ENCODE data around the gene TSPAN14.

DNA sequence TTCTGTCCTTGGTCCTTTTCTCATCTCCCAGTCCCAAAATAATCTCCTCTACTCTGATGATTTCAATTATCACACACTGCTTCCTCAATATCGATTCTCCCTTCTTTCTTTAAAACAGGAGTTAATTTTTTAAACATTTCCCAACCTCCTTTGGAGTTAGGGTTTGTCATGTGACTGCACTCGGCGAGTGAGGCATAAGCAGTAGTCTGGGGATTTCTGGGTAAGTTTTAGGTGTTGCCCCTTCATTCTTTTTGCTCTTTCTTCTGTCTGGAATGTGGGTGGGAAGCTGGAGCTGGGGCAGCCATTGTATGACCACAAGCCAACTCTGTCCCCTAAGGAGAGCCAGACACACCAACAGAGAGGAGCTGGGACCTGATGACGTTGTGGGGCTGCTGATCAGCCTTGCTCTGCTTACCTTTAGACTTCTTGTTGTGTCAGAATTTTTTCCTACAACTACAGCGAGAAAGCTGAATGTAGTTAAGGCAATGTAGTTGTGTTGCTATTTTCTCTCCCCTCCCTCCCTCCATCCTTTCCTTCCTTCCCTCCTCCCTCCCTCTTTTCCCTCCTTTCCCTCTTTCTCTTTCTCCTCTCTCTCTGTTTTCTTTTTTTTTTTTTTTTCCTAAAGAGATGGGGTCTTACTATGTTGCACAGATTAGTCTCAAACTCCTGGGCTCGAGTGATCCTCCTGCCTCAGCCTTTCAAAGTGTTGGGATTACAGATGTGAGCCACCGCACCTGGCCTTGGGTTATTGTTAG lies 6.5 kb upstream of the TSPAN14 start:
- TF ChIP-seq, protein P1, sequence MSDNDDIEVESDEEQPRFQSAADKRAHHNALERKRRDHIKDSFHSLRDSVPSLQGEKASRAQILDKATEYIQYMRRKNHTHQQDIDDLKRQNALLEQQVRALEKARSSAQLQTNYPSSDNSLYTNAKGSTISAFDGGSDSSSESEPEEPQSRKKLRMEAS (IDR thresholded peaks at IDR 0.05): no peak
- TF ChIP-seq, protein P2, sequence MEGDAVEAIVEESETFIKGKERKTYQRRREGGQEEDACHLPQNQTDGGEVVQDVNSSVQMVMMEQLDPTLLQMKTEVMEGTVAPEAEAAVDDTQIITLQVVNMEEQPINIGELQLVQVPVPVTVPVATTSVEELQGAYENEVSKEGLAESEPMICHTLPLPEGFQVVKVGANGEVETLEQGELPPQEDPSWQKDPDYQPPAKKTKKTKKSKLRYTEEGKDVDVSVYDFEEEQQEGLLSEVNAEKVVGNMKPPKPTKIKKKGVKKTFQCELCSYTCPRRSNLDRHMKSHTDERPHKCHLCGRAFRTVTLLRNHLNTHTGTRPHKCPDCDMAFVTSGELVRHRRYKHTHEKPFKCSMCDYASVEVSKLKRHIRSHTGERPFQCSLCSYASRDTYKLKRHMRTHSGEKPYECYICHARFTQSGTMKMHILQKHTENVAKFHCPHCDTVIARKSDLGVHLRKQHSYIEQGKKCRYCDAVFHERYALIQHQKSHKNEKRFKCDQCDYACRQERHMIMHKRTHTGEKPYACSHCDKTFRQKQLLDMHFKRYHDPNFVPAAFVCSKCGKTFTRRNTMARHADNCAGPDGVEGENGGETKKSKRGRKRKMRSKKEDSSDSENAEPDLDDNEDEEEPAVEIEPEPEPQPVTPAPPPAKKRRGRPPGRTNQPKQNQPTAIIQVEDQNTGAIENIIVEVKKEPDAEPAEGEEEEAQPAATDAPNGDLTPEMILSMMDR (IDR thresholded peaks at IDR 0.05; ENCODE audit: low read depth, low read length, missing input control): no peak
- TF ChIP-seq FOXA1 (IDR thresholded peaks at IDR 0.05) (no peak), TAF1 (conservative IDR thresholded peaks at IDR 0.05) (no peak), RAD21 (IDR thresholded peaks at IDR 0.05) (no peak), EGR1 (IDR thresholded peaks at IDR 0.05; ENCODE audit: low read depth in 2 of 2) (no peak)
- TF ChIP-seq, protein P3, sequence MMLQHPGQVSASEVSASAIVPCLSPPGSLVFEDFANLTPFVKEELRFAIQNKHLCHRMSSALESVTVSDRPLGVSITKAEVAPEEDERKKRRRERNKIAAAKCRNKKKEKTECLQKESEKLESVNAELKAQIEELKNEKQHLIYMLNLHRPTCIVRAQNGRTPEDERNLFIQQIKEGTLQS (IDR thresholded peaks at IDR 0.05): no peak
- TF ChIP-seq, protein P4, sequence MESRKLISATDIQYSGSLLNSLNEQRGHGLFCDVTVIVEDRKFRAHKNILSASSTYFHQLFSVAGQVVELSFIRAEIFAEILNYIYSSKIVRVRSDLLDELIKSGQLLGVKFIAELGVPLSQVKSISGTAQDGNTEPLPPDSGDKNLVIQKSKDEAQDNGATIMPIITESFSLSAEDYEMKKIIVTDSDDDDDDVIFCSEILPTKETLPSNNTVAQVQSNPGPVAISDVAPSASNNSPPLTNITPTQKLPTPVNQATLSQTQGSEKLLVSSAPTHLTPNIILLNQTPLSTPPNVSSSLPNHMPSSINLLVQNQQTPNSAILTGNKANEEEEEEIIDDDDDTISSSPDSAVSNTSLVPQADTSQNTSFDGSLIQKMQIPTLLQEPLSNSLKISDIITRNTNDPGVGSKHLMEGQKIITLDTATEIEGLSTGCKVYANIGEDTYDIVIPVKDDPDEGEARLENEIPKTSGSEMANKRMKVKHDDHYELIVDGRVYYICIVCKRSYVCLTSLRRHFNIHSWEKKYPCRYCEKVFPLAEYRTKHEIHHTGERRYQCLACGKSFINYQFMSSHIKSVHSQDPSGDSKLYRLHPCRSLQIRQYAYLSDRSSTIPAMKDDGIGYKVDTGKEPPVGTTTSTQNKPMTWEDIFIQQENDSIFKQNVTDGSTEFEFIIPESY (IDR thresholded peaks at IDR 0.05): no peak
- TF ChIP-seq, protein P5, sequence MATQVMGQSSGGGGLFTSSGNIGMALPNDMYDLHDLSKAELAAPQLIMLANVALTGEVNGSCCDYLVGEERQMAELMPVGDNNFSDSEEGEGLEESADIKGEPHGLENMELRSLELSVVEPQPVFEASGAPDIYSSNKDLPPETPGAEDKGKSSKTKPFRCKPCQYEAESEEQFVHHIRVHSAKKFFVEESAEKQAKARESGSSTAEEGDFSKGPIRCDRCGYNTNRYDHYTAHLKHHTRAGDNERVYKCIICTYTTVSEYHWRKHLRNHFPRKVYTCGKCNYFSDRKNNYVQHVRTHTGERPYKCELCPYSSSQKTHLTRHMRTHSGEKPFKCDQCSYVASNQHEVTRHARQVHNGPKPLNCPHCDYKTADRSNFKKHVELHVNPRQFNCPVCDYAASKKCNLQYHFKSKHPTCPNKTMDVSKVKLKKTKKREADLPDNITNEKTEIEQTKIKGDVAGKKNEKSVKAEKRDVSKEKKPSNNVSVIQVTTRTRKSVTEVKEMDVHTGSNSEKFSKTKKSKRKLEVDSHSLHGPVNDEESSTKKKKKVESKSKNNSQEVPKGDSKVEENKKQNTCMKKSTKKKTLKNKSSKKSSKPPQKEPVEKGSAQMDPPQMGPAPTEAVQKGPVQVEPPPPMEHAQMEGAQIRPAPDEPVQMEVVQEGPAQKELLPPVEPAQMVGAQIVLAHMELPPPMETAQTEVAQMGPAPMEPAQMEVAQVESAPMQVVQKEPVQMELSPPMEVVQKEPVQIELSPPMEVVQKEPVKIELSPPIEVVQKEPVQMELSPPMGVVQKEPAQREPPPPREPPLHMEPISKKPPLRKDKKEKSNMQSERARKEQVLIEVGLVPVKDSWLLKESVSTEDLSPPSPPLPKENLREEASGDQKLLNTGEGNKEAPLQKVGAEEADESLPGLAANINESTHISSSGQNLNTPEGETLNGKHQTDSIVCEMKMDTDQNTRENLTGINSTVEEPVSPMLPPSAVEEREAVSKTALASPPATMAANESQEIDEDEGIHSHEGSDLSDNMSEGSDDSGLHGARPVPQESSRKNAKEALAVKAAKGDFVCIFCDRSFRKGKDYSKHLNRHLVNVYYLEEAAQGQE (IDR thresholded peaks at IDR 0.05): no peak
